K562 (cell line): ENCODE results near the gene TSPAN15. TPM values are rescaled to one million over a fixed set of nuclear protein-coding genes. Genes with fewer than 3 reads are reported as not detected.

Experiments used
- ATAC-seq: fragments of 200-7000 bp; cut with Tn5 transposase; 3 replicates; pipeline ENCODE4 v1.9.1; 2020; ENCODE audit warnings: moderate library complexity
- BruUV-seq: library from RNA; stranded (reverse); fragments of 400-500 nt; replicated peaks from 2 replicates; lab custom pipeline; 2021; lab: Mats Ljungman, UMichigan
- CTCF ChIA-PET: fragments of 300-600 bp; formaldehyde crosslinking; extraction: SDS; loops from one replicate; lab custom pipeline; 2021; ENCODE audit warnings: low intra/inter-chr PET ratio; lab: Yijun Ruan, JAX
- POLR2A ChIA-PET: fragments of 300-600, 350-650 bp; sonication (Branson Sonifier 250); formaldehyde crosslinking; extraction: SDS; loops from one replicate; lab custom pipeline; 2021; ENCODE audit warnings: antibody characterized with exemption, inconsistent platforms; lab: Yijun Ruan, JAX
- DNase-seq, 4 experiments: peaks; one replicate each; pipeline versions ENCODE4 v3.0.0 to v3.0.0-alpha.2; 2011 to 2018; ENCODE audit warnings: low spot score in 3 of 4, mixed read lengths in 3 of 4; ENCODE audit errors: extremely low read depth in 1 of 4
- FAIRE-seq: peaks from 2 replicates; lab custom pipeline; 2011; peaks lifted over from hg19 to GRCh38; lab: Jason Lieb, UNC
- H2AFZ ChIP-seq: 2 replicates; pipeline ENCODE4 v1.6.0; 2011; ENCODE audit warnings: low read depth, low read length, control low read depth, inconsistent platforms
- H3K27ac ChIP-seq: fragments of 200-600 bp; 3 replicates; pipeline ENCODE4 v1.8.0; 2011; ENCODE audit warnings: low read depth, mild to moderate bottlenecking, control low read depth, inconsistent platforms, low read length, moderate library complexity, mixed read lengths; ENCODE audit errors: extremely low read depth
- H3K27me3 ChIP-seq, 2 experiments: fragments of 300-600 bp in 1 of 2; 2 replicates in 1 of 2; 3 replicates in 1 of 2; pipeline versions ENCODE4 v1.6.0 to v1.8.0; 2011; ENCODE audit warnings: inconsistent platforms in 2 of 2, low read length in 2 of 2, mild to moderate bottlenecking in 1 of 2, mixed read lengths in 1 of 2, moderate library complexity in 1 of 2; ENCODE audit not compliant: control insufficient read depth in 2 of 2, insufficient read depth in 2 of 2
- H3K36me3 ChIP-seq: fragments of 300-600 bp; 3 replicates; pipeline ENCODE4 v1.8.0; 2011; ENCODE audit warnings: mild to moderate bottlenecking, low read length, inconsistent platforms; ENCODE audit not compliant: control insufficient read depth, insufficient read depth
- H3K4me1 ChIP-seq, 2 experiments: fragments of 200-600 bp in 1 of 2; replicated peaks in 1 of 2; 2 replicates in 1 of 2; 3 replicates in 1 of 2; pipeline versions ENCODE4 v1.5.1 to v1.8.0; 2011; ENCODE audit warnings: inconsistent platforms in 2 of 2, low read length in 2 of 2, mild to moderate bottlenecking in 1 of 2, mixed read lengths in 1 of 2, moderate library complexity in 1 of 2; ENCODE audit not compliant: control insufficient read depth in 2 of 2, insufficient read depth in 2 of 2
- H3K4me2 ChIP-seq: 2 replicates; pipeline ENCODE4 v1.6.1; 2011; ENCODE audit warnings: low read length, control low read depth, inconsistent platforms, mixed read lengths; ENCODE audit not compliant: insufficient read depth
- H3K4me3 ChIP-seq: fragments of 200-600 bp; sonication (generic), shearing (Covaris generic); 2 replicates; pipeline ENCODE4 v1.5.1; 2016; ENCODE audit warnings: control low read depth, inconsistent platforms
- H3K79me2 ChIP-seq: fragments of 200-600 bp; 3 replicates; pipeline ENCODE4 v1.8.0; 2011; ENCODE audit warnings: low read length, inconsistent platforms; ENCODE audit not compliant: control insufficient read depth, insufficient read depth
- H3K9ac ChIP-seq, 2 experiments: 2 replicates each; pipeline versions ENCODE4 v1.6.0 to v1.6.1; 2011; ENCODE audit warnings: low read depth in 2 of 2, low read length in 2 of 2, control low read depth in 1 of 2, inconsistent platforms in 1 of 2, mild to moderate bottlenecking in 1 of 2, mixed read lengths in 1 of 2; ENCODE audit not compliant: insufficient read depth in 1 of 2
- H3K9me1 ChIP-seq: one replicate; pipeline ENCODE4 v1.6.0; 2011; ENCODE audit warnings: inconsistent platforms, mild to moderate bottlenecking, low read length, moderate library complexity; ENCODE audit not compliant: control insufficient read depth, insufficient read depth
- H3K9me3 ChIP-seq: replicated peaks from 2 replicates; pipeline ENCODE4 v1.5.1; 2011; ENCODE audit warnings: low read depth, low read length, inconsistent platforms; ENCODE audit not compliant: control insufficient read depth, insufficient read depth
- H4K20me1 ChIP-seq: replicated peaks from 2 replicates; pipeline ENCODE4 v1.6.1; 2011; ENCODE audit warnings: low read length, inconsistent platforms, mixed read lengths; ENCODE audit not compliant: control insufficient read depth, insufficient read depth
- HNRNPLL ChIP-seq: fragments of 200-400 bp; formaldehyde crosslinking; IDR thresholded peaks from 2 replicates; pipeline ENCODE4 v1.6.1; 2017; ENCODE audit warnings: low read length, low read depth, mild to moderate bottlenecking; ENCODE audit not compliant: poor library complexity, severe bottlenecking
- RBM25 ChIP-seq: fragments of 200-400 bp; formaldehyde crosslinking; IDR thresholded peaks from 2 replicates; pipeline ENCODE4 v1.6.1; 2018; ENCODE audit warnings: low read length, low read depth, moderate library complexity; ENCODE audit not compliant: severe bottlenecking
- SPI1 ChIP-seq: IDR thresholded peaks from 2 replicates; pipeline ENCODE4 v1.6.1; 2011; ENCODE audit warnings: low read depth, low read length, control low read depth, borderline replicate concordance
- ZNF589 ChIP-seq: fragments of 200-800 bp; sonication (Bioruptor generic); IDR thresholded peaks from 2 replicates; pipeline ENCODE4 v1.6.1; 2016; ENCODE audit warnings: low read depth, missing genetic modification characterization, missing compliant biosample characterization
- WGBS: fragments of 100-300 bp; shearing (Covaris generic); methylation state at CpG from one replicate; pipeline ENCODE4 v1.1.6; 2016; ENCODE audit warnings: low coverage, mixed read lengths; ENCODE audit not compliant: insufficient coverage; ENCODE audit errors: missing lambda C conversion rate; 5-methylcytosine and 5-hydroxymethylcytosine counted together
- in situ Hi-C: fragments of 300-500 bp; cut with MboI; formaldehyde crosslinking; loops from 4 replicates; pipeline ENCODE4 v1.15.0; 2018; ENCODE audit warnings: inconsistent platforms, mixed read lengths
- intact Hi-C: fragments of 100-400 bp; cut with micrococcal nuclease; formaldehyde crosslinking; loops from 2 replicates; pipeline ENCODE4 v1.14.2; 2022
- polyA plus RNA-seq, 8 experiments: library from polyadenylated mRNA; depleted of rRNA in 4 of 8; stranded (reverse) in 5 of 8; unstranded in 3 of 8; fragments of >200 nt; fragmentation: Nextera tagmentation in 2 of 8; fragmentation: Illumina TruSeq in 1 of 8; extraction: Ambion mirVana in 2 of 8; extraction: Trizol in 1 of 8; gene quantifications; 2 replicates each; pipeline versions ENCODE4 v1.2.1 to v1.2.3, GENCODE V29; 2011 to 2014; ENCODE audit warnings: inconsistent platforms in 1 of 8, missing spikeins in 1 of 8
- total RNA-seq, 7 experiments: library from RNA; depleted of rRNA in 6 of 7; stranded (reverse); fragments of >200 nt in 6 of 7; fragmentation: Illumina TruSeq in 2 of 7; extraction: Trizol in 2 of 7; gene quantifications; 2 replicates each; pipeline versions ENCODE4 v1.2.1 to v1.2.3, GENCODE V29; 2011 to 2021; ENCODE audit warnings: low replicate concordance in 1 of 7

Gene TSPAN15
- total and polyA plus RNA-seq, 9 of the 15 experiments (the other 6 are each of a cell fraction or from before 2014, with no cell fraction given), result 0.33 to 1.0 (median 0.45) TPM; not detected in 2

GRCh38 chr10:69481305-69481704 is 30.0 kb downstream of the TSPAN15 start:
- TF ChIP-seq SPI1, result peak; percentile 51; the same call in 1 of the 2 replicates
- TF ChIP-seq HNRNPLL, result no peak
- no peaks in the 10 kb centered on the region for H3K36me3 ChIP-seq
- DNase-seq (no peak), ATAC-seq (no peak), FAIRE-seq (no peak)
- H3K79me2 ChIP-seq, result no peaks in the 10 kb centered on the region
- in situ Hi-C loops (no loop called here), intact Hi-C loops (no loop called here)
- no peak overlapping the region for H3K4me3 ChIP-seq
- H2AFZ ChIP-seq, result no peak overlapping the region
- no peaks in the 10 kb centered on the region for H3K9me3 ChIP-seq
- peaks cover 3% of the 10 kb centered on the region; the same call in 1 of the 2 replicates for H4K20me1 ChIP-seq
- ChIA-PET CTCF (no interaction called here), POLR2A (interaction anchor here (0.7 to 0.8 kb wide), 3 partner anchors 13 to 395 kb away, joined by 3 to 4 read pairs (median 3); no protein-coding TSS in a partner anchor)
- no peak overlapping the region for H3K4me2 ChIP-seq
- 3% methylated on average over 6 of the region's 6 CpGs for WGBS
- no peak overlapping the region for H3K27ac ChIP-seq
- H3K27me3 ChIP-seq, result peaks cover 53 to 88% of the 10 kb centered on the region in 2 experiments
- no TSS peak for BruUV-seq
- H3K9me1 ChIP-seq, result no peaks in the 10 kb centered on the region
- no peak overlapping the region for H3K9ac ChIP-seq
- H3K4me1 ChIP-seq, result no peaks in the 10 kb centered on the region

GRCh38 chr10:69481811-69482524 is 30.7 kb downstream of the TSPAN15 start:
- ChIA-PET POLR2A (interaction anchor here (0.7 to 0.8 kb wide), 2 partner anchors 35 to 396 kb away, joined by 3 read pairs; no protein-coding TSS in a partner anchor), CTCF (no interaction called here)
- BruUV-seq, result no TSS peak
- ATAC-seq (no peak), FAIRE-seq (no peak), DNase-seq (no peak)
- Histone ChIP-seq H3K9ac (no peak overlapping the region), H3K9me3 (no peaks in the 10 kb centered on the region), H3K4me1 (no peaks in the 10 kb centered on the region), H2AFZ (no peak overlapping the region), H3K79me2 (no peaks in the 10 kb centered on the region), H3K27me3 (peaks cover 48 to 82% of the 10 kb centered on the region in 2 experiments), H3K4me2 (no peak overlapping the region), H3K27ac (no peak overlapping the region), H3K4me3 (no peak overlapping the region), H3K36me3 (no peaks in the 10 kb centered on the region), H3K9me1 (no peaks in the 10 kb centered on the region), H4K20me1 (peaks cover 3% of the 10 kb centered on the region; the same call in 1 of the 2 replicates)
- WGBS, result 3% methylated on average over 4 of the region's 4 CpGs
- in situ Hi-C loops (no loop called here), intact Hi-C loops (no loop called here)
- TF ChIP-seq RBM25 (peak; percentile 41), ZNF589 (no peak)
